NCI-H524 treated with DMSO at 0.1 percent for 48 hours (cell line): ENCODE measurements around the gene OR5K1.

ENCODE experiments used
- DNase-seq: peaks from one replicate; lab custom pipeline; 2025; lab: John Stamatoyannopoulos, UW

OR5K1 gene

GRCh38 chr3:98462901-98463300 is at the start of gene OR5K1:
OR5K1 (plus strand) TSS chr3:98463201; CDS start chr3:98469577, 6,376 bp downstream.
- DNase-seq = no peak

- DNase-seq = no peak
These were observed 30.4 kb upstream of the OR5K1 start for GRCh38 chr3:98432575-98432974.

- DNase-seq = no peak
These were observed 29.2 kb upstream of the OR5K1 start for GRCh38 chr3:98433764-98434163.

- DNase-seq = no peak
These were observed 28.6 kb upstream of the OR5K1 start for GRCh38 chr3:98434412-98434811.

- no peak for DNase-seq
These were observed 22.7 kb upstream of the OR5K1 start for GRCh38 chr3:98440283-98440682.

- no peak for DNase-seq
These were observed 17.0 kb upstream of the OR5K1 start for GRCh38 chr3:98445949-98446406.

GRCh38 chr3:98449606-98450193 is 13.3 kb upstream of the OR5K1 start:
- DNase-seq = no peak

- DNase-seq = no peak
These were observed 12.6 kb upstream of the OR5K1 start for GRCh38 chr3:98450372-98450771.

- DNase-seq = no peak
These were observed 9.2 kb upstream of the OR5K1 start for GRCh38 chr3:98453827-98454226.

GRCh38 chr3:98454929-98455328 is 8.1 kb upstream of the OR5K1 start:
- no peak for DNase-seq

GRCh38 chr3:98457543-98457942 is 5.5 kb upstream of the OR5K1 start:
- no peak for DNase-seq

- no peak for DNase-seq
These were observed 2.8 kb upstream of the OR5K1 start for GRCh38 chr3:98460220-98460619.

- no peak for DNase-seq
These were observed 19.9 kb downstream of the OR5K1 start for GRCh38 chr3:98482717-98483482.

- DNase-seq = no peak
These were observed 20.6 kb downstream of the OR5K1 start for GRCh38 chr3:98483626-98484025.

- no peak for DNase-seq
These were observed 34.4 kb downstream of the OR5K1 start, which contains the start of gene OR5K2 for GRCh38 chr3:98497381-98497780. OR5K2 (plus strand) TSS chr3:98497681; CDS start chr3:98497681, 0 bp downstream.

GRCh38 chr3:98500019-98500418 is 37.0 kb downstream of the OR5K1 start:
- no peak for DNase-seq

GRCh38 chr3:98501270-98501669 is 38.3 kb downstream of the OR5K1 start:
- DNase-seq = no peak

- no peak for DNase-seq
These were observed 39.0 kb downstream of the OR5K1 start for GRCh38 chr3:98501863-98502576.

- no peak for DNase-seq
These were observed 41.5 kb downstream of the OR5K1 start for GRCh38 chr3:98504539-98504938.

GRCh38 chr3:98508582-98508981 is 45.6 kb downstream of the OR5K1 start:
- no peak for DNase-seq

GRCh38 chr3:98512576-98512975 is 49.6 kb downstream of the OR5K1 start:
- no peak for DNase-seq

- no peak for DNase-seq
These were observed 50.1 kb downstream of the OR5K1 start for GRCh38 chr3:98513091-98513511.

- DNase-seq = no peak
These were observed 50.7 kb downstream of the OR5K1 start for GRCh38 chr3:98513736-98514135.
